Activated CD4-positive, alpha-beta memory T cell treated with anti-CD3 and anti-CD28 coated beads for 36 hours (primary cell): Measurements from ENCODE around the gene SPTBN1. TPM values are rescaled to one million over a fixed set of nuclear protein-coding genes. Genes with fewer than 3 reads are reported as not detected.
"Not testable (repeated sequence)": the region's sequence is repeated elsewhere in the genome, so short reads cannot be mapped to it uniquely, and the experiment has no call there.

Experiments used
- CTCF ChIA-PET: fragments of 350-600 bp; sonication (Branson Sonifier 250); formaldehyde crosslinking; loops from one replicate; lab custom pipeline; 2021; ENCODE audit warnings: antibody characterized with exemption, inconsistent platforms; lab: Charles Lee
- POLR2A ChIA-PET: fragments of 350-600 bp; sonication (Branson Sonifier 250); formaldehyde crosslinking; loops from one replicate; lab custom pipeline; 2021; ENCODE audit warnings: antibody characterized with exemption; lab: Charles Lee
- DNase-seq: peaks from one replicate; pipeline ENCODE4 v3.0.0-alpha.2; 2020
- H3K27ac Mint-ChIP-seq: one replicate; pipeline ENCODE4 v1.8.0; 2021; ENCODE audit warnings: mixed read lengths
- H3K27me3 Mint-ChIP-seq: one replicate; pipeline ENCODE4 v1.8.0; 2021; ENCODE audit warnings: mixed read lengths
- H3K36me3 Mint-ChIP-seq: one replicate; pipeline ENCODE4 v1.8.0; 2021; ENCODE audit warnings: mixed read lengths
- H3K4me1 Mint-ChIP-seq: one replicate; pipeline ENCODE4 v1.8.0; 2021; ENCODE audit warnings: low read depth, mixed read lengths
- H3K4me3 Mint-ChIP-seq: one replicate; pipeline ENCODE4 v1.8.0; 2021; ENCODE audit warnings: mild to moderate bottlenecking, mixed read lengths
- H3K9me3 Mint-ChIP-seq: one replicate; pipeline ENCODE4 v1.8.0; 2021; ENCODE audit warnings: mixed read lengths
- intact Hi-C: fragments of 100-400 bp; cut with micrococcal nuclease; formaldehyde crosslinking; loops from one replicate; pipeline ENCODE4 v1.15.1; 2023
- total RNA-seq, 2 experiments: library from RNA; stranded (reverse); gene quantifications; one replicate each; pipeline ENCODE4 v1.2.3, GENCODE V29; 2021

SPTBN1 gene
- total RNA-seq, 2 experiments from 2014 or later, result 67.5 to 68.1 TPM

DNA sequence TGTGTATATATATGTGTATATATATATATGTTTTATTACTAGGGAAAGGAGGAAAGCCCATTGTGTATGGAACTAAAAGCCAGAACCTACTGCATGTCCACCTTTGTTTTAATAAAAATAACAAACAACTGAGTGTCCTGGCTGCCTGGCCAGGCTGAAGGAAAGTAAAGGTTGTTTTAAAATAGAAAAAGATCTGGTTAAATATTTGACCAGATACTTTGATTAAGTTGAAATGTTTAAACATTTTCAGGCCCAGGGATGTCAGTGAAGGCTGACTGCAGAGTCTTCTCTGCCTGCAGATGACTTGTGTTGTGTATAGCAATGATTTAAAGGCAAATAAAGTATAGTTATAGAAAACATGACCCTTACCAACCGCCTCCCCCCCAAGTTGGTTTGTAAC, 22.8 kb downstream of the SPTBN1 start:
- Mint-ChIP-seq H3K4me3 (no peak overlapping the region), H3K27ac (no peak overlapping the region), H3K4me1 (no peaks in the 10 kb centered on the region), H3K9me3 (no peaks in the 10 kb centered on the region), H3K27me3 (no peaks in the 10 kb centered on the region), H3K36me3 (no peaks in the 10 kb centered on the region)
- intact Hi-C loops, result no loop called here
- ChIA-PET CTCF (interaction anchor here (0.7 kb wide), 1 partner anchor 360 kb away, joined by 3 read pairs; no protein-coding TSS in a partner anchor), POLR2A (no interaction called here)
- no peak for DNase-seq

DNA sequence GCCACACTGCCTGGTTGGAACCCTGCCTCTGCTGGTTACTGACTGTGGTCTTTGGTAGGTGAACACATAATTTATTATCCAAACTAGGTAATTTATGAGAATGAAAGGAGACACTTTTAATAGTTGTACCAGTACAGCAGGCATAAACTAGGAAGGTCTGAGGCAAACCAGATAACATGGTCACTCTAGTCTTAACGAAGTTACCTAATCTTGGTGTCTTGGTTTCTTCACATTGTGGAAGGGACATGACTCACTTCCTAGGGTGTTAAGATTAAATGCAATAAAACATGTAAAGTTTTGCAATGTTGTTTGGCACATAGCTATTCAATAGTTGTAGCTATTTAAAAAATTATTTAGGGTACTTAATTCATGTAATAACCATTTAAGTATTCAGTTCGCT, 23.3 kb downstream of the SPTBN1 start:
- no peak for DNase-seq
- intact Hi-C loops, result no loop called here
- no peaks in the 10 kb centered on the region for H3K4me1 Mint-ChIP-seq
- H3K27me3 Mint-ChIP-seq, result no peaks in the 10 kb centered on the region
- H3K36me3 Mint-ChIP-seq, result no peaks in the 10 kb centered on the region
- H3K4me3 Mint-ChIP-seq, result no peak overlapping the region
- no peaks in the 10 kb centered on the region for H3K9me3 Mint-ChIP-seq
- ChIA-PET CTCF (no interaction called here), POLR2A (no interaction called here)
- no peak overlapping the region for H3K27ac Mint-ChIP-seq

DNA sequence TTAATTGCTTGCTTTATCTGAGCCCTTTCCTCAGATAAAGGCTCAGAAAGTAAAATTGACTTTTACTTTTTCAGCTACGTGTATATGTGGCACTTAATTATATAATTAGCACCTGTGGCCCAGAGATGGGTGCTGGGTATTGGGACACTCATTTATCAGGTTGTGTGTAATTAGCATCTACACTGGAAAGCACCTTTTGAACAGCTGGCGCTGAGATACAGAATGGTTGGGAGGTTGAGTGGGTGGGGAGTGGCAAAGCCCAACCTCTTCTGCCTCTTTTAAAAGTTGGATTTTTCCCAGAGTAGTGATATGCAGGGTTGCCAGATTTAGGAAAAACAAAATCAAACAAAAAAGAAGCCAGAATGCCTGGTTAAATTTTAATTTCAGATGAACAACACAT, 23.9 kb downstream of the SPTBN1 start:
- H3K4me1 Mint-ChIP-seq, result no peaks in the 10 kb centered on the region
- H3K27me3 Mint-ChIP-seq, result no peaks in the 10 kb centered on the region
- H3K36me3 Mint-ChIP-seq, result no peaks in the 10 kb centered on the region
- no peak overlapping the region for H3K27ac Mint-ChIP-seq
- no peaks in the 10 kb centered on the region for H3K9me3 Mint-ChIP-seq
- CTCF ChIA-PET, result no interaction called here
- intact Hi-C loops, result no loop called here
- POLR2A ChIA-PET, result no interaction called here
- H3K4me3 Mint-ChIP-seq, result no peak overlapping the region
- DNase-seq, result no peak

DNA sequence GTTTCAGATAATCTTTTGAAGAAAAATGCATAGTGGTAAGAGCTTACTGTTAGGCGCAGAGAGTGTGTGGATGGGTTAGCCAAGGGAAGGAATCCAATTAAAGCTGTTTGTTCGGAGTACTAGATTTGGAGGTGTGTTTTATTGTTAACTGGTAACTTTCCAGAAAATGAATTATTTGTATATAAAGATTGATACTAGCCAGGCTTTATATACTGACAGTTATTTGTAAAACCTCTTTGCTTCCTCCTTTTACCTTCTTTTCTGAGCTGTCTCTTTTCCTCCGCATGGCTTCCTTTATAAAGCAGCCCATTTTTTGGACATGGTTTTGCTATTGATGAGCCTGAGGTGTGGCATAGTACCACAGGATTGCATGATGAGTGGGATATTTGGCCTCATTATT, 25.6 kb downstream of the SPTBN1 start:
- Mint-ChIP-seq H3K27me3 (peaks cover under 1% of the 10 kb centered on the region), H3K4me1 (no peaks in the 10 kb centered on the region), H3K27ac (no peak overlapping the region), H3K9me3 (no peaks in the 10 kb centered on the region), H3K4me3 (no peak overlapping the region), H3K36me3 (no peaks in the 10 kb centered on the region)
- POLR2A ChIA-PET, result no interaction called here
- CTCF ChIA-PET, result interaction anchor here (1.5 kb wide), 1 partner anchor 184 kb away, joined by 3 read pairs; no protein-coding TSS in a partner anchor
- intact Hi-C loops, result no loop called here
- no peak for DNase-seq

DNA sequence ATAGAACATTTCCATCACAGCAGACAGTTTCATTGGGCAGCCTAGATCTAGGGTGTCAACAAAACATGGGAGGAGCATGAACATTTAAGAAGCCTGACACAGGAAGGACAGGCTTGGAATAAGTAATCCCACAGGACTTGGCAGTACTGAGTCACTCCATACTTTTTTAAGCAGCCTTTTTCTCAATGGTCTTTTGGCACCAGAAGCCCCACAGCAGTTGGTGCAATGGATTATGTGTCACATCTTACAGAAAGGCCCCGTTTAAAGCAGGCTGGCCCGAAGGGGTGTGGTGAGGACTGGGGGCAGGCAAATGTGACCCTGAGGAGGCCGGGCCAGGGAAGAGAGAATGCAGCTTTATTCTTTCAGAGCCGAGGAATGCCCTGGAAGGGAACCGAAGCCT, 26.6 kb downstream of the SPTBN1 start:
- intact Hi-C loops, result no loop called here
- no peaks in the 10 kb centered on the region for H3K9me3 Mint-ChIP-seq
- H3K4me3 Mint-ChIP-seq, result no peak overlapping the region
- no peak overlapping the region for H3K27ac Mint-ChIP-seq
- H3K4me1 Mint-ChIP-seq, result no peaks in the 10 kb centered on the region
- no peaks in the 10 kb centered on the region for H3K36me3 Mint-ChIP-seq
- H3K27me3 Mint-ChIP-seq, result peaks cover 1% of the 10 kb centered on the region
- ChIA-PET POLR2A (no interaction called here), CTCF (no interaction called here)
- no peak for DNase-seq

DNA sequence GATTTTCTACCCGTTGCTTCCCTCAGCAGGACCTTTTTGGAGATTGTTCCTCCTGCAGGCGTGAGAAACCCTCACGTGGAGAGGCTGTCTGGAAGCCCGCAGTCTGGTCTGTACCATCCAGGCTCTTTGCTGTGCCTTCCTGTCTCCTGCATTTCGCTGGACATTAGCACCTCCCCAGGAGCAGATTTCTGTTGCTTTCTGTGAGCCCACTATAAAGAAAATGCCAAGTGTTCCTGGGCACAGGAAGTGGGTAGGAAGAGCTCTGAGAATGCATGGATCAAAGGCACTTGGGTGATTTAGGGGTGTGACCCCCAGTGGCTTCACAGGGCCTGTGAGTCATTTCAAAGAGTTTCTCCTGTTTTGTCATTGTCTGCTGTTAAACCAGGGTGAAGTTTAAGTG, 27.3 kb downstream of the SPTBN1 start:
- no peak overlapping the region for H3K27ac Mint-ChIP-seq
- intact Hi-C loops, result no loop called here
- no peak overlapping the region for H3K4me3 Mint-ChIP-seq
- ChIA-PET POLR2A (no interaction called here), CTCF (no interaction called here)
- H3K4me1 Mint-ChIP-seq, result no peaks in the 10 kb centered on the region
- H3K9me3 Mint-ChIP-seq, result no peaks in the 10 kb centered on the region
- peaks cover 1% of the 10 kb centered on the region for H3K27me3 Mint-ChIP-seq
- H3K36me3 Mint-ChIP-seq, result no peaks in the 10 kb centered on the region
- DNase-seq, result no peak

DNA sequence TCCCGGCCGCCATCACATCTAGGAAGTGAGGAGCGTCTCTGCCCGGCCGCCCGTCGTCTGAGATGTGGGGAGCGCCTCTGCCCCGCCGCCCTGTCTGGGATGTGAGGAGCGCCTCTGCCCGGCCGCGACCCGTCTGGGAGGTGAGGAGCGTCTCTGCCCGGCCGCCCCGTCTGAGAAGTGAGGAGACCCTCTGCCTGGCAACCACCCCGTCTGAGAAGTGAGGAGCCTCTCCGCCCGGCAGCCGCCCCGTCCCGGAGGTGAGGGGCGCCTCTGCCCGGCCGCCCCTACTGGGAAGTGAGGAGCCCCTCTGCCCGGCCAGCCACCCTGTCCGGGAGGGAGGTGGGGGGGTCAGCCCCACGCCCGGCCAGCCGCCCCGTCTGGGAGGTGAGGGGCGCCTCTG, 29.6 kb downstream of the SPTBN1 start:
- intact Hi-C loops, CTCF ChIA-PET, DNase-seq, H3K4me1 Mint-ChIP-seq, POLR2A ChIA-PET, H3K9me3 Mint-ChIP-seq, H3K36me3 Mint-ChIP-seq, H3K27ac Mint-ChIP-seq, H3K4me3 Mint-ChIP-seq, H3K27me3 Mint-ChIP-seq: not testable (repeated sequence)

DNA sequence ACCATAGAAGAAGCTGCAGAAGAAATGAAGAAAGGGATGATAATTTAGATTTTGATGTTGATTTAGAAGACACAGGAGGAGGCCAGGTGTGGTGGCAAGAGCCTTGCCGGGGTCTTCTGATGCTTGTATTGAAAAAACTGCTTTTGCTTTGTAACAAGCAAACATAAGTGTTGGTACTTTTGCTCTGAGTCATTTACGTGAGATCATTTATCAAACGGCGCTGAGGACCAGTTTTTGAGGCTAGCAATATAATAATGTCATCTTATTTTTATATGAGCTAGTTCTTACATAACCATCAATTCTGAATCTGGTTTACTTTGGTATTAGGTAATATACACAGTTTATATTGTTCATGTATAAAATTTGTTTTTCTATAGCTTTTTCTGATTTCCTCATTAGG, 30.6 kb downstream of the SPTBN1 start:
- intact Hi-C loops, result no loop called here
- CTCF ChIA-PET, result no interaction called here

DNA sequence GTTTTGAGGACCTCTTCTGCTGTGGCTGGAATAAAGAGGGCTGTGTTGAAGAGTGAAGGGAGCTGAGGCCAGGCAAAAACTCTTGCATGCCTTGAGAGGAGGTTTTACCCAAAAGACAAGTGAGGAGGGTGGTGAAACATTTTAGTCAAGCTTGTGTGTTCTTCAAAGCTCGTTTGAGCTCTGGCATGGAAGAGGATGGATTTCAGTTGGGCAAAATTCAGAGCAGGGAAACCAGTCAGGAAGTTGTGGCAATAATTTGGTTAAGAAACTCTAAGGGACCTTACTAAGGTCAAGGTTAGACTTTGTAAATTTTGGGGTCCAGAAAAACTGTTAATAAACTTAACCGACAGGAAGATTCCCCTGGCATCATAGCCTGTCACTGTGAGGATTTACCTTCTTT, 34.7 kb downstream of the SPTBN1 start:
- no peaks in the 10 kb centered on the region for H3K36me3 Mint-ChIP-seq
- CTCF ChIA-PET, result interaction anchor here (1.7 kb wide), 1 partner anchor 11 kb away, joined by 7 read pairs; no protein-coding TSS in a partner anchor
- H3K4me1 Mint-ChIP-seq, result no peaks in the 10 kb centered on the region
- peaks cover 12% of the 10 kb centered on the region for H3K27me3 Mint-ChIP-seq
- POLR2A ChIA-PET, result interaction anchor here (0.7 kb wide), 1 partner anchor 372 kb away, joined by 3 read pairs; no protein-coding TSS in a partner anchor
- intact Hi-C loops, result no loop called here
- DNase-seq, result no peak
- no peaks in the 10 kb centered on the region for H3K9me3 Mint-ChIP-seq
- no peak overlapping the region for H3K4me3 Mint-ChIP-seq
- no peak overlapping the region for H3K27ac Mint-ChIP-seq

More for the DNA sequence above, 30.6 kb downstream of the SPTBN1 start:
- H3K27me3 Mint-ChIP-seq, result peaks cover 5% of the 10 kb centered on the region
- no peaks in the 10 kb centered on the region for H3K4me1 Mint-ChIP-seq
- no peak for DNase-seq
- no peaks in the 10 kb centered on the region for H3K9me3 Mint-ChIP-seq
- no peaks in the 10 kb centered on the region for H3K36me3 Mint-ChIP-seq
- H3K4me3 Mint-ChIP-seq, result no peak overlapping the region
- POLR2A ChIA-PET, result no interaction called here
- H3K27ac Mint-ChIP-seq, result no peak overlapping the region

DNA sequence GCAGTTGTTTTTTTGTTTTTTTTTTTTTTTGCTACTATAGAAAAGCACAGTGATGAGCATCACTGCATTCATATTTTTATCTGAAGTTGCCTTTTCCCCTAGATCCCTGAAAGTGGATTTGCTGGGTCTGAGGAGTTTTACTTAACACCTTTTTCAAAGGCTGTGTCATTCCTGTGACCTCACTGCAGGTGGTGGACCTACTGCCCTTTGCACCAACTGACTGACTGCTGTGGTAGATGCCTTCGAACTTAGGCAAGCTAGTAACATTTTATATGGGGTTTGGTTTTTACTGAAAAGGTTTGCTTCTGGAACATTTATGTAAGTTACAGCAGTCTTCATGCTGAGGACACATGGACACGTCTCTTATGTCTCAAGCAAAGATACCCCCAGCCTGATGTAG, 36.2 kb downstream of the SPTBN1 start:
- no peak for DNase-seq
- CTCF ChIA-PET, result interaction anchor here (0.7 to 1.7 kb wide), 2 partner anchors 9 to 173 kb away, joined by 3 to 7 read pairs; no protein-coding TSS in a partner anchor
- H3K4me1 Mint-ChIP-seq, result no peaks in the 10 kb centered on the region
- H3K4me3 Mint-ChIP-seq, result no peak overlapping the region
- intact Hi-C loops, result no loop called here
- no peaks in the 10 kb centered on the region for H3K9me3 Mint-ChIP-seq
- no peaks in the 10 kb centered on the region for H3K36me3 Mint-ChIP-seq
- no peak overlapping the region for H3K27ac Mint-ChIP-seq
- POLR2A ChIA-PET, result no interaction called here
- H3K27me3 Mint-ChIP-seq, result peaks cover 10% of the 10 kb centered on the region

DNA sequence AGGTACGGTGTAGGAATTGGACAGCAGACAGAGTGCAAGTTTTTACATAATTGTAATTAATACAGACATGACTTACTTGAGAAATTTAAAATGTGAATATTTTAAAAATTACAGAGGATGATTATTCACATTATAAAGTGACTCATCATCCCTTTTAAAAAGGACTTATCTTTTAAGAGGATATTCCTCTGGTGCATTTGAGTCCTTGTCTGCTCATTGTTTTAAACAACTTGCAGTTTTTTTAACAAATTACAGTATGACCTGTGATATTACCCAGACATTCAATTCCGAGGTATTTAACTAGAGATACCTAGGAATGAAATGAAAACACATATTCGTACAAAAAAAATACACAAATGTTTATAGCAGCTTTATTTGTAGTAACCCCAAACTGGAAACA, 38.0 kb downstream of the SPTBN1 start:
- intact Hi-C loops, result no loop called here
- POLR2A ChIA-PET, result no interaction called here
- peaks cover 10% of the 10 kb centered on the region for H3K27me3 Mint-ChIP-seq

DNA sequence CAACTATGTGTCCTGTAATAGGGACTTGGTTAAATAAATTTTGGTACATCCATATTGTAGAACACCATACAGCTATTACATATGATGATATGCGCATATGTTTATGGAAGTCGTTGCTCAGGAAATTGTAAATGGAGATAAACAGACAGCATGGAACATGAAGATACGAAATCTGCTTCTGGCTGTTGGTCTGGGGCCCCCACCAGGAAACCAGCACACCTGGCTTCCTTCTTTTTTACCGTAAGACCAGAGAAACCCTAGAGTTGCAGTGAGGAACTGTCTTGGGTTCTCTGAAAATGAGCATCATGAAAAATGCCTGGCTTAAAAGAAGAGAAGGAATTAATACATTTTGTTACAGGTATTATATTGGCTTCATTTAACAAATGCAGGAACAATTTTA, 40.8 kb downstream of the SPTBN1 start:
- ChIA-PET CTCF (no interaction called here), POLR2A (no interaction called here)
- Mint-ChIP-seq H3K9me3 (no peaks in the 10 kb centered on the region), H3K4me3 (no peak overlapping the region), H3K4me1 (no peaks in the 10 kb centered on the region), H3K36me3 (no peaks in the 10 kb centered on the region), H3K27ac (no peak overlapping the region), H3K27me3 (peaks cover 7% of the 10 kb centered on the region)
- no peak for DNase-seq
- intact Hi-C loops, result no loop called here

More for the DNA sequence above, 38.0 kb downstream of the SPTBN1 start:
- Mint-ChIP-seq H3K9me3 (no peaks in the 10 kb centered on the region), H3K4me3 (no peak overlapping the region), H3K36me3 (no peaks in the 10 kb centered on the region), H3K27ac (no peak overlapping the region), H3K4me1 (no peaks in the 10 kb centered on the region)
- DNase-seq, result no peak
- CTCF ChIA-PET, result no interaction called here
